HG02970 (cell line): ENCODE measurements around the gene LIN7A.

Source experiments
- ATAC-seq: cut with Tn5 transposase; IDR thresholded peaks from one replicate; pipeline ENCODE4 v1.9.1; 2021; ENCODE audit warnings: mild to moderate bottlenecking, moderate library complexity, moderate number of reproducible peaks; ENCODE audit not compliant: unreplicated experiment, low FRiP score

Gene LIN7A

GRCh38 chr12:80766897-80767296, 170.8 kb downstream of the LIN7A start:
- peak; percentile 64 for ATAC-seq

- no peak for ATAC-seq
These were observed 171.5 kb downstream of the LIN7A start for GRCh38 chr12:80766210-80766609.

- no peak for ATAC-seq
These were observed 173.9 kb downstream of the LIN7A start for GRCh38 chr12:80763874-80764273.

- no peak for ATAC-seq
These were observed 175.9 kb downstream of the LIN7A start for GRCh38 chr12:80761838-80762237.

- ATAC-seq = no peak
These were observed 180.9 kb downstream of the LIN7A start for GRCh38 chr12:80756875-80757274.

GRCh38 chr12:80754274-80754673, 183.5 kb downstream of the LIN7A start:
- ATAC-seq = no peak

GRCh38 chr12:80752464-80752863, 185.3 kb downstream of the LIN7A start:
- ATAC-seq = no peak

GRCh38 chr12:80749456-80749855, 188.3 kb downstream of the LIN7A start:
- no peak for ATAC-seq

GRCh38 chr12:80747800-80748199, 189.9 kb downstream of the LIN7A start:
- ATAC-seq = no peak

GRCh38 chr12:80745851-80746505, 191.8 kb downstream of the LIN7A start:
- ATAC-seq = no peak
